PC-3 (cell line): ENCODE data around the gene MATN1. TPM values are rescaled to one million over a fixed set of nuclear protein-coding genes. Genes with fewer than 3 reads are reported as not detected.

ENCODE experiments used
- ATAC-seq: fragments of 200-7000 bp; cut with Tn5 transposase; 2 replicates; pipeline ENCODE4 v1.9.1; 2020; ENCODE audit warnings: mild to moderate bottlenecking, moderate library complexity
- BruUV-seq: library from RNA; stranded (reverse); fragments of 400-500 nt; replicated peaks from 2 replicates; lab custom pipeline; 2021; lab: Mats Ljungman, UMichigan
- CTCF ChIA-PET: fragments of 300-600 bp; sonication (Branson Sonifier 250); formaldehyde crosslinking; loops from one replicate; lab custom pipeline; 2022; ENCODE audit warnings: antibody characterized with exemption; lab: Charles Lee
- POLR2A ChIA-PET: fragments of 300-600 bp; sonication (Branson Sonifier 250); formaldehyde crosslinking; loops from one replicate; lab custom pipeline; 2022; ENCODE audit warnings: antibody characterized with exemption; ENCODE audit not compliant: unreplicated experiment; lab: Charles Lee
- DNase-seq: peaks from one replicate; pipeline ENCODE4 v3.0.0-alpha.2; 2015
- H2AFZ ChIP-seq: fragments of 300-600 bp; sonication (generic); 2 replicates; pipeline ENCODE4 v1.6.0; 2016; ENCODE audit warnings: antibody characterized with exemption, low read length
- H3F3A ChIP-seq: fragments of 300-600 bp; sonication (generic); one replicate; pipeline ENCODE4 v1.6.0; 2017; ENCODE audit warnings: antibody characterized with exemption, low read length, control low read depth, mild to moderate bottlenecking; ENCODE audit not compliant: unreplicated experiment
- H3K27ac ChIP-seq: fragments of 300-600 bp; sonication (generic); 2 replicates; pipeline ENCODE4 v1.5.1; 2016; ENCODE audit warnings: mild to moderate bottlenecking, low read length
- H3K27me3 ChIP-seq: fragments of 300-600 bp; sonication (generic); 2 replicates; pipeline ENCODE4 v1.6.1; 2016; ENCODE audit warnings: low read length, mixed read lengths
- H3K36me3 ChIP-seq: fragments of 300-600 bp; sonication (generic); 2 replicates; pipeline ENCODE4 v1.6.1; 2016; ENCODE audit warnings: low read depth, mixed run types, low read length, mixed read lengths
- H3K4me1 ChIP-seq: fragments of 300-600 bp; sonication (generic); 2 replicates; pipeline ENCODE4 v1.5.1; 2016; ENCODE audit warnings: low read length; ENCODE audit not compliant: insufficient read depth
- H3K4me2 ChIP-seq: fragments of 300-600 bp; sonication (generic); 2 replicates; pipeline ENCODE4 v1.6.0; 2016; ENCODE audit warnings: low read length
- H3K4me3 ChIP-seq: fragments of 300-600 bp; sonication (generic); 2 replicates; pipeline ENCODE4 v1.5.1; 2016; ENCODE audit warnings: mild to moderate bottlenecking, low read length, mixed read lengths
- H3K79me2 ChIP-seq: fragments of 300-600 bp; sonication (generic); 2 replicates; pipeline ENCODE4 v1.6.1; 2017; ENCODE audit warnings: low read length, mixed read lengths
- H3K9ac ChIP-seq: fragments of 300-600 bp; sonication (generic); 2 replicates; pipeline ENCODE4 v1.6.0; 2016; ENCODE audit warnings: mild to moderate bottlenecking, low read length
- H3K9me2 ChIP-seq: fragments of 300-600 bp; sonication (generic); replicated peaks from 2 replicates; pipeline ENCODE4 v1.6.1; 2016; ENCODE audit warnings: mixed run types, low read length, mixed read lengths
- H3K9me3 ChIP-seq: fragments of 300-600 bp; sonication (generic); 2 replicates; pipeline ENCODE4 v1.6.1; 2016; ENCODE audit warnings: low read length, mixed read lengths
- H4K20me1 ChIP-seq: fragments of 300-600 bp; sonication (generic); 2 replicates; pipeline ENCODE4 v1.6.1; 2016; ENCODE audit warnings: low read length, mixed read lengths
- EZH2 ChIP-seq: fragments of 300-600 bp; sonication (generic); IDR thresholded peaks from one replicate; pipeline ENCODE4 v1.6.1; 2017; ENCODE audit warnings: antibody characterized with exemption, mild to moderate bottlenecking, low read length; ENCODE audit not compliant: unreplicated experiment
- EZH2phosphoT487 ChIP-seq: fragments of 300-600 bp; sonication (generic); IDR thresholded peaks from 2 replicates; pipeline ENCODE4 v1.6.1; 2018; ENCODE audit warnings: mild to moderate bottlenecking, antibody characterized with exemption, low read length, borderline replicate concordance
- intact Hi-C: fragments of 100-400 bp; cut with micrococcal nuclease; formaldehyde crosslinking; loops from 2 replicates; pipeline ENCODE4 v1.9.0; 2023
- total RNA-seq: library from RNA; depleted of rRNA; stranded (reverse); fragments of >200 nt; gene quantifications from 2 replicates; pipeline ENCODE4 v1.2.3, GENCODE V29; 2014
- TF ChIP-seq, protein P1 (sequence below): fragments of 300-600 bp; sonication (generic); conservative IDR thresholded peaks from 2 replicates; pipeline ENCODE4 v1.5.1; 2017; ENCODE audit warnings: antibody characterized with exemption, low read depth, mild to moderate bottlenecking, low read length

Gene MATN1
- total RNA-seq, 1 experiment from 2014 or later: not detected

DNA sequence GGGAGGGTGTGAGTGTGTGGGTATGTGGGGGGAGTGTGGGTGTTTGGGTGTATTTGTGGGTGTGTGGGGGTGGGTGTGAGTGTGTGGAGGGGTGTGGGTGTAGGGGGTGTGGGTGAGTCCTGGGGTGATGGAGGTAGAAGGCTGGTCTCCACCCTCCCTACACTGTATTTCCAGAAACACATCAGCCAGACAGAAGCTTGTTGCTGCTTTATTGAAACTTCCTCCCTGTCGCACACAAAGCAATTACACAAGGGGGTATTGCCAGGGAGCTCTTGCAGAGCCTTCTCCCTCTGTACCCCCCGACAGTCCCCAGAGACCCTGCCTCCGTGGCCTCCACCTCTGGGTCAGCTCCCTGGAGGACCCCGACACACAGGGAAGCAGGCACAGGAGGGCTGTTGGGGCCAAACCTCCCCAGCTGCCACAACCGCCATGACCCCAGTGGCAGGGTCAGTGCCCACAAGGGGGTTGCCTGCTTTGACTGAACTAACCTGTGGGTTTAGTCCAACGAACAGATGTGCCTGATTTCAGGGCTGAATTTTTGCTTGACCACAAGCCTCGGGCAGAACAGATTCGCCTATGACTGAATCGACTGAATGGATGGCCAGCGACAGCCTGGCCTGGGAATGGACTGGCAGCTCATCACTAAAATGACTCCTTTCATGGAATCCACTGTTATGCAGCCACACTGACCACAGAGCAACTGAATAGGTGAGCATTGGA is 9.1 kb upstream of the MATN1 start:
- no peak overlapping the region for H3K27ac ChIP-seq
- H3K4me1 ChIP-seq: no peaks in the 10 kb centered on the region
- no peaks in the 10 kb centered on the region for H3K36me3 ChIP-seq
- H3K4me3 ChIP-seq: no peak overlapping the region
- H3F3A ChIP-seq: no peaks in the 10 kb centered on the region
- ChIA-PET CTCF (interaction anchor here (0.5 kb wide), 1 partner anchor 89 kb away, joined by 3 read pairs; no protein-coding TSS in a partner anchor), POLR2A (no interaction called here)
- TF ChIP-seq, protein P1, sequence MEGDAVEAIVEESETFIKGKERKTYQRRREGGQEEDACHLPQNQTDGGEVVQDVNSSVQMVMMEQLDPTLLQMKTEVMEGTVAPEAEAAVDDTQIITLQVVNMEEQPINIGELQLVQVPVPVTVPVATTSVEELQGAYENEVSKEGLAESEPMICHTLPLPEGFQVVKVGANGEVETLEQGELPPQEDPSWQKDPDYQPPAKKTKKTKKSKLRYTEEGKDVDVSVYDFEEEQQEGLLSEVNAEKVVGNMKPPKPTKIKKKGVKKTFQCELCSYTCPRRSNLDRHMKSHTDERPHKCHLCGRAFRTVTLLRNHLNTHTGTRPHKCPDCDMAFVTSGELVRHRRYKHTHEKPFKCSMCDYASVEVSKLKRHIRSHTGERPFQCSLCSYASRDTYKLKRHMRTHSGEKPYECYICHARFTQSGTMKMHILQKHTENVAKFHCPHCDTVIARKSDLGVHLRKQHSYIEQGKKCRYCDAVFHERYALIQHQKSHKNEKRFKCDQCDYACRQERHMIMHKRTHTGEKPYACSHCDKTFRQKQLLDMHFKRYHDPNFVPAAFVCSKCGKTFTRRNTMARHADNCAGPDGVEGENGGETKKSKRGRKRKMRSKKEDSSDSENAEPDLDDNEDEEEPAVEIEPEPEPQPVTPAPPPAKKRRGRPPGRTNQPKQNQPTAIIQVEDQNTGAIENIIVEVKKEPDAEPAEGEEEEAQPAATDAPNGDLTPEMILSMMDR: no peak
- TF ChIP-seq EZH2 (no peak), EZH2phosphoT487 (no peak)
- ATAC-seq (no peak), DNase-seq (no peak)
- no peaks in the 10 kb centered on the region for H3K27me3 ChIP-seq
- no peak overlapping the region for H3K9ac ChIP-seq
- H4K20me1 ChIP-seq: no peaks in the 10 kb centered on the region
- H3K79me2 ChIP-seq: no peaks in the 10 kb centered on the region
- intact Hi-C loops: no loop called here
- H2AFZ ChIP-seq: no peak overlapping the region
- no peaks in the 10 kb centered on the region for H3K9me2 ChIP-seq
- BruUV-seq: no TSS peak
- no peak overlapping the region for H3K4me2 ChIP-seq
- H3K9me3 ChIP-seq: no peaks in the 10 kb centered on the region

DNA sequence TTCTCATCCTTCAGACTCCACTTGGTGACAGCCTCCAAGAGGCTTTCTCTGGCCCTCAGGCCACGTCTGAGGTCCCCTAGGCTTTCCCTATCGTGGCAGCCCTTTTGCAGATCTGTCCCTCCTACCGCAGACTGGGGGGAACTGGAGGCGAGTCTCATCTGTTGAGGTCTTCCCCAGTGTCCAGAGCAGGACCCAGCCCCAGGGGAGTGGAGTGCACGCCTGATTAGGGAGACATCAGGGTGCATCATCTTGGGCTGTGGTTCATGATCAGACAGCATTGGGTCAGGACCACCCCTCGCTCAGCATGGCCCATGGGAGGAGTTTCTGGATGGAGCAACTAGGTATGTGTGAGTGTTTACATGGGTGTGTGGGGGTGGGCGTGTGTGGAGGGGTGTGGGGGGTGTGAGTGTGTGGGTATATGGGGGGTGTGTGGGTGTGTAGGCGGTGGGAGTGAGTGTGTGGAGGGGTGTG is 8.5 kb upstream of the MATN1 start:
- Histone ChIP-seq H3K4me1 (no peaks in the 10 kb centered on the region), H3K9me3 (no peaks in the 10 kb centered on the region), H3K36me3 (no peaks in the 10 kb centered on the region), H4K20me1 (no peaks in the 10 kb centered on the region), H3K9me2 (no peaks in the 10 kb centered on the region), H3K27me3 (no peaks in the 10 kb centered on the region), H3K79me2 (no peaks in the 10 kb centered on the region), H3K4me3 (no peak overlapping the region), H3K9ac (no peak overlapping the region), H3F3A (no peaks in the 10 kb centered on the region), H3K4me2 (no peak overlapping the region), H2AFZ (no peak overlapping the region), H3K27ac (no peak overlapping the region)
- ATAC-seq (no peak), DNase-seq (no peak)
- BruUV-seq: no TSS peak
- intact Hi-C loops: no loop called here
- ChIA-PET CTCF (interaction anchor here (0.5 kb wide), 1 partner anchor 89 kb away, joined by 3 read pairs; no protein-coding TSS in a partner anchor), POLR2A (no interaction called here)
- no peak for TF ChIP-seq EZH2phosphoT487

GRCh38 chr1:30731109-30731805 is 7.9 kb upstream of the MATN1 start:
- Histone ChIP-seq H2AFZ (no peak overlapping the region), H3K4me2 (no peak overlapping the region), H3K9me2 (no peaks in the 10 kb centered on the region), H3K9me3 (no peaks in the 10 kb centered on the region), H3K27ac (no peak overlapping the region), H3K9ac (no peak overlapping the region), H3F3A (no peaks in the 10 kb centered on the region), H3K4me3 (no peak overlapping the region), H3K36me3 (no peaks in the 10 kb centered on the region), H4K20me1 (no peaks in the 10 kb centered on the region), H3K79me2 (no peaks in the 10 kb centered on the region), H3K4me1 (no peaks in the 10 kb centered on the region), H3K27me3 (no peaks in the 10 kb centered on the region)
- CTCF ChIA-PET: no interaction called here
- intact Hi-C loops: no loop called here
- no peak for ATAC-seq
- TF ChIP-seq, protein P1: no peak
- TF ChIP-seq EZH2phosphoT487 (no peak), EZH2 (no peak)
- no TSS peak for BruUV-seq
- no peak for DNase-seq
- POLR2A ChIA-PET: no interaction called here
